Measurements from ENCODE around the gene GBP3.
A peak's percentile ranks its signal among the peaks of the same experiment; 100 is the strongest.
"Not testable (repeated sequence)": the region's sequence is repeated elsewhere in the genome, so short reads cannot be mapped to it uniquely, and the experiment has no call there.

The GBP3 gene

DNA sequence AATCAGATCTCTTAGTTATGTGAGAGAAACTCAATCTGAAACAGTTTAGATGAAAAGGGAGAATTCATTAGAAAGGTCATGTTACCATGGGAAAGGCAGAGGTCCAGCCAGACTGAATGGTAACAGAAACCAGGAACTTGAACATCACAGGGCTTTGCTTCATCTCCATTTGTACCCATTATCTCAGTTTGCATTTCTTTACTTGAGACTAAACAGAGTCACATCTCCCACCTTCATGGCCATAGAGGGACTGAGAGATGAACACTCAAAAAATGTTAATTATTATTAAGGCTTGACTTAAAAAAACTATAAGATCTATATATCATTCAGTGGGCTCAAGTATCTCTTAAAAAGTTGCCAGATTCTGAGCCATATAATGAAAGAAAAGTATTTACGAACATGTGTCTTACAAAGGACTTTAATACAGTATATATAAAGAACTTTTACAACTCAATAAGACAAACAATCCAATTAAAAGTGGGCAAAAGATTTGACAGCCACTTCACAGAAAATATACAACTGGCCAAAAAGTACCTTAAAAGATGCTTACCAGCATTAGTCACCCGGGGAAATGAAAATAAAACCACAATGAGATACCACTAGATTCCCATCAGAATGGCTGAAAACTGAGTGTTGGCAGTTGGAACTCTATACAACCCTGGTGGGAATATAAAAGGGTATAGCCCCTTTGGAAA, 43.5 kb downstream of the GBP3 start:
- no peak for DNase-seq (ENCODE audit: low spot score)

DNA sequence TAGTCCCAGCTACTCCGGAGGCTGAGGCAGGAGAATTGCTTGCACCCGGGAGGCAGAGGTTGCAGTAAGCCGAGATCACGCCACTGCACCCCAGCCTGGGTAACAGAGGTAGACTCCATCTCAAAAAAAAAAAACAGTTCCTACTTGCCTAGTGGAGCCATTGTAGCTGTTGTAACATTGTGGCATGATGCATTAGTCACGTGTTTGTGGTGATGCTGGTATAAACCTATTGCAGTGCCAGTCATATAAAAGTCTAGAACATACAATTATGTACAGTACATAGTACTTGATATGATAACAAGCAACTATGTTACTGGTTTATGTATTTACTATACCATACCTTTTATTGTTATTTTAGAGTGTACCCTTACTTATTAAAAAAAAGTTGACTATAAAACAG, 46.4 kb downstream of the GBP3 start:
- no peak for DNase-seq (ENCODE audit: low spot score)

DNA sequence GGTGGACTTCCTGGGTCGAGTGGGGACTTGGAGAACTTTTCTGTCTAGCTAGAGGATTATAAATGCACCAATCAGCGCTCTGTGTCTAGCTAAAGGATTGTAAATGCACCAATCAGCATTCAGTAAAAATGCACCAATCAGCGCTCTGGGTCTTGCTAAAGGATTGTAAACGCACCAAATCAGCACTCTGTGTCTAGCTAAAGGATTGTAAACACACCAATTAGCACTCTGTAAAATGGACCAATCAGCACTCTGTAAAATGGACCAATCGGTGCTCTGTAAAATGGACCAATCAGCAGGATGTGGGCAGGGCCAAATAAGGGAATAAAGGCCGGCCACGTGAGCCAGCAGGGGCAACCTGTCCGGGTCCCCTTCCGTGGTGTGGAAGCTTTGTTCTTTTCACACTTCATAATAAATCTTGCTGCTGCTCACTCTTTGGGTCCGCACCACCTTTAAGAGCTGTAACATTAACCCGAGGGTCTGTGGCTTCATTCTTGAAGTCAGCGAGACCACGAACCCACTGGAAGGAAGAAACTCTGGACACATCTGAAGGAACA, 48.0 kb downstream of the GBP3 start:
- DNase-seq (ENCODE audit: low spot score), result not testable (repeated sequence)

DNA sequence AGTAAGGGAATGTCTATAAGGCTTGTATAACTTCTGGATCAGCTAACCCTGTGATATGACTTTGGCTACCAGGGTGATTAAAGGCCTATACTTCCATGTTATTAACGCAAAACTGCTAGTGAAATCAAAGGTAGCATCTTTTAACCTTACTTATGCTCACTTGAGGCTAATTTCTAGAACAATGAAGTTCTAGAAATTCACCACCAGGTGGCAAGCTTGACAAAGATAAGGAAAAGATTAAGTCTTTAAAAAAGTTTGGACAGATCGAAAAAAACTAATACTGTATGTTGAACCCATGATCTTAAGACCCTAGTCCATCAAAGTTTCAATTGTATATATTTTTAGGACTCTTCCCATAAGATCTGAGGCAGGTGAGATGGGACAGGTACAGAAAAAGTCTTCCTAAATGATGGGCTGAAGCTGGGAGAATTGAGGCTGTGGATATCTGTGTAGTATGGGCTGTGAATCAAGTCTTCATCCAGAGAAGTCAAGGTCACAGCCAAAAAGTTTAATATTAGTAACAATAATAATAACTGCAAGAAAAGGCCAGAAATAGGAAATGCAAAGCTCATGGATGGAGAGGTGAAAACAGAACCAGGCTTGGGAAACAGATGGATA, 49.0 kb downstream of the GBP3 start:
- DNase-seq (ENCODE audit: low spot score), result peak; percentile 42

DNA sequence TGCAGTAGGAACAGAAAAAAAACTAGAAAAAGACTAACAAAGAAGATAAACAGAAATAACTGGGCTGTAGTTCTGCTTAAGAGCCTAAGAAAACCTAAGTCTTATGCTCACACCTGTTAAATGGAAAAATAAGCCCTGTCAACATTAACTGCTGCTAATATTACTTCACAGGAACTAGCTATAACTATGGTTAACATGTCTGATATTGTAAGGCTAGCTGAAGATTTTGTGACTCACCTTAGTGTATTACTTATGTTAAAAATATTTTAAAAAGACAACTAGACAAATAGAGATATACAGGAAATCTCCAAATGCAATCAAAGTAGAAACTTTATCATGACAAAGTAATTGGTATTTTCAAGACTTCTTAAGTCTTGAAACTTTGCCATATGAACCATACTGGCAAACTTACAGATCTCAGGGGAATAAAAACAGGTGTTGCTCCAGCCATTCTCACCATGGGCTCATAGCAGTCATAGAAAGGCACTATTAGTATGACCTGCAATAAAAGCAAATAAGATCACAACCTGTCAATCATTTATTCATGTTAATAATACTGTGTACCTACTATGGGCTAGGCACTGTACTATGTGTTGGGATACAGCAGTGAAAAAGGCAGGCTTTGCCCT, 60.9 kb downstream of the GBP3 start:
- no peak for DNase-seq (ENCODE audit: low spot score)

DNA sequence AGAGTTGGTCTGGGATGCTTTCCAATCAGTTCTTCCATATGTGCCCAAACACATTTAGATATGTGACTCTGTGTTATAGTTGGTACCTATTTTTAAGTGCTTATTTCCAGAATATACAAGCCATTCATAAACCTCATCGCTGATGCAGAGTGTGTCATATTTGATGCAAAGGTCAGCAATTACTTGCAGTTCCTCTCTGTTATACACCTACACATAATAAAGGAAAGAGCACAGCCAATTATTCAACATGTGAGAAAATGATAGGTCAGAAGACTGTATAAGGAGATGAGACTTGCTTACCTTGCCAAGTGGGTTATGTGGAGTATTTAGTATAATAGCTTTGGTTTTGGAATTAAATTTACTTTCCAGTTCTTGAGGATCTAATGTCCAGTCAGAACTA, 61.6 kb downstream of the GBP3 start:
- DNase-seq (ENCODE audit: low spot score), result no peak

Measured in kidney capillary endothelial cell (primary cell).